NCI-H748 treated with DMSO at 0.1 percent for 48 hours (cell line): ENCODE measurements around the gene C11orf68.
"Not testable (repeated sequence)": the region's sequence is repeated elsewhere in the genome, so short reads cannot be mapped to it uniquely, and the experiment has no call there.

Experiments
- DNase-seq: peaks from one replicate; lab custom pipeline; 2025; lab: John Stamatoyannopoulos, UW

Gene C11orf68

GRCh38 chr11:65918211-65919140 lies at the start of gene C11orf68:
C11orf68 (minus strand) TSS chr11:65919062; CDS start chr11:65919031, 31 bp downstream.
- no peak for DNase-seq

- DNase-seq: no peak
These were observed 48.6 kb upstream of the C11orf68 start for GRCh38 chr11:65967329-65967934.

GRCh38 chr11:65965986-65966762 lies 47.3 kb upstream of the C11orf68 start:
- DNase-seq: no peak

- DNase-seq: no peak
These were observed 46.0 kb upstream of the C11orf68 start for GRCh38 chr11:65964906-65965305.

GRCh38 chr11:65962141-65962564 lies 43.3 kb upstream of the C11orf68 start:
- DNase-seq: no peak

GRCh38 chr11:65961267-65962140 lies 42.6 kb upstream of the C11orf68 start, which contains the start of gene SART1:
SART1 (plus strand) TSS chr11:65961734; CDS start chr11:65961781, 47 bp downstream.
- peak; percentile 96 for DNase-seq

GRCh38 chr11:65960824-65961266 lies 42.0 kb upstream of the C11orf68 start:
- DNase-seq: no peak

GRCh38 chr11:65958774-65959420 lies 40.0 kb upstream of the C11orf68 start:
- DNase-seq: no peak

- no peak for DNase-seq
These were observed 39.4 kb upstream of the C11orf68 start for GRCh38 chr11:65958291-65958690.

- DNase-seq: no peak
These were observed 35.9 kb upstream of the C11orf68 start for GRCh38 chr11:65954771-65955170.

- DNase-seq: no peak
These were observed 34.6 kb upstream of the C11orf68 start for GRCh38 chr11:65953471-65953870.

GRCh38 chr11:65952052-65952521 lies 33.2 kb upstream of the C11orf68 start:
- DNase-seq: no peak

GRCh38 chr11:65951641-65952040 lies 32.8 kb upstream of the C11orf68 start:
- not testable (repeated sequence) for DNase-seq

GRCh38 chr11:65950711-65951110 lies 31.8 kb upstream of the C11orf68 start:
- not testable (repeated sequence) for DNase-seq

GRCh38 chr11:65947603-65948125 lies 28.8 kb upstream of the C11orf68 start:
- DNase-seq: no peak

GRCh38 chr11:65947133-65947532 lies 28.3 kb upstream of the C11orf68 start:
- no peak for DNase-seq

GRCh38 chr11:65946655-65947054 lies 27.8 kb upstream of the C11orf68 start:
- no peak for DNase-seq

- no peak for DNase-seq
These were observed 27.2 kb upstream of the C11orf68 start for GRCh38 chr11:65945941-65946558.

GRCh38 chr11:65945430-65945911 lies 26.6 kb upstream of the C11orf68 start, which contains the start of gene TSGA10IP:
TSGA10IP (plus strand) TSS chr11:65945480; CDS start chr11:65945676, 196 bp downstream.
- DNase-seq: no peak
